NCI-H526 (cell line): ENCODE data around the gene GRHPR.

ENCODE experiments used
- DNase-seq, 2 experiments: peaks; one replicate each; lab custom pipeline; 2025; lab: John Stamatoyannopoulos, UW

The GRHPR gene

GRCh38 chr9:37398464-37399025 lies 24.0 kb upstream of the GRHPR start:
- DNase-seq, result peak in 1 of 2 experiments; percentile 19

- DNase-seq, result no peak
These were observed 23.2 kb upstream of the GRHPR start for GRCh38 chr9:37399336-37399735.

- DNase-seq, result no peak
These were observed 17.9 kb upstream of the GRHPR start for GRCh38 chr9:37404590-37404989.

GRCh38 chr9:37405350-37405749 lies 17.1 kb upstream of the GRHPR start:
- no peak for DNase-seq

DNA sequence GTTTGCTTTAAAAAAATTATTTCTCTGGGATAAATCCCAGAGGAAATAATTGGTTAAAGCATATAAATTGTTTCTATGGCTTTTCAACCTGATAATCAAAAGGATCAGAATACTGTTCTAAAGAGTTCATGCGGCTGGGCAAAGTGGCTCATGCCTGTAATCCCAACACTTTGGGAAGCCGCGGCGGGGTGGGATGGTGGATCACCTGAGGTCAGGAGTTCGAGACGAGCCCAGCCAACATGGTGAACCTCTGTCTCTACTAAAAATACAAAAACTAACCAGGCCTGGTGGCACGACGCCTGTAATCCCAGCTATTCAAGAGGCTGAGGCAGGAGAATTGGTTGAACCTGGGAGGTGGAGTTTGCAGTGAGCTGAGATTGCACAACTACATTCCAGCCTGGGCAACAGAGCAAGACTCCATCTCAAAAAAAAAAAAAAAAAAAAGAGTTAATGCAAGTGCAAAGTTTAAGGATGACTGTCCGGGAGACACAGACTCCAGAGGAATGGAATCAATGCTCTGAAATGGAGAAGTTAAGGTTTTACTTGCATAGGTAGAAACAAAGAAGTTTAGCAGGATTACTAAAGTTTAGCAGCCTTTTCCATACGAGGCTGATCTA lies 16.6 kb upstream of the GRHPR start:
- no peak for DNase-seq

DNA sequence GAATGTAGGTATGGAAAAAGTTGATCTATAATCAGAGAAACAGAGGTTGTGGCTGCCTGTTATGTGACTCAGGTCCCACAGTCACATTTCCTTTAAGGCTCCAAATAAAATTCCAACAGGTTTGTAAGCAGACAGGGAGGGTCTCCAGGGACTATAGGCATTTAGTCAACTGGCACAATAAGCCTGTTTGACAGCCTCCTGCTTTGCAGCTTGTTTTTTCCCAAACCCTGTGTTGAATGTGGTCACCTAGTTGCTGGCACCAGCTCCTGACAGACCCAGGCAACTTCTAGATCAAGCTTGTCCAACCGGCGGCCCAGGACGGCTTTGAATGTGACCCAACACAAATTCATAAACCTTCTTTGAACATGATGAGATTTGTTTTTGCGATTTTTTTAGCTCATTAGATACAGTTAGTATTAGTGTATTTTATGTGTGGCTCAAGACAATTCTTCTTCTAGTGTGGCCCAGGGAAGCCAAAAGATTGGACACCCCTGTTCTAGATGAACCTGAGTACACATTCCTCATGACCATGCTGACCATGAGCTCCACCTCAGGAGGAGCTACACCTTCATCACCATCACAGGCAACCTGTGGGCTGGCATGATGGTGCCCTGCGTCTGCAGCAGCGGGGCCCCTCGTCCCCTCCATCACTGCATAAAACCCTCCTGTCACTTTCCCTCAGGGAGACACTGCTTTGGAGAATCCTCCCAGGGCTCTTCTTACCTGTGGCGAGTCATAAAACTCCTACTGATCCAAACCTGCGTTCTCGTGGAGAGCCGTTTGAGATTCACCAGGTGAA lies 15.7 kb upstream of the GRHPR start:
- no peak for DNase-seq

DNA sequence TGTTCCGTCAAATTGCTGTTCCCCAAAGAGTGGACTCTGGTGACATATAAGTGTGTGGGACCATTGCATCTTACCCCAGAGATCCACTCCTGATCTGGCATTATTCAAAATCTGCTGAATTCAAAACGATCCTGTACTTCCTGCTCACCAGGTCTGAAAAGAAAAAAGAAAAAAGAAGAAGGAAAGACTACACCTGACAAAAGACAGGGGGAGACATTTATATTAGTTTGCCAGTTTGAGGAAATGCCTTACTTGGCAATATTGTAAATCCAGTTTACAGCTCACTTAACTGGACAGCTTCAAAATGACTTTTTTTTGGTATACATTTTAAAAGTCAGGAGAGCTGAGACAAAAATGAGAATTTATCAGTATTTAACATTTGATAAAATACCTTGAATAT lies 15.0 kb upstream of the GRHPR start:
- DNase-seq, result peak in 1 of 2 experiments; percentile 15

GRCh38 chr9:37408933-37409710 lies 13.4 kb upstream of the GRHPR start:
- DNase-seq, result no peak

GRCh38 chr9:37410354-37410861 lies 12.1 kb upstream of the GRHPR start:
- DNase-seq, result no peak

DNA sequence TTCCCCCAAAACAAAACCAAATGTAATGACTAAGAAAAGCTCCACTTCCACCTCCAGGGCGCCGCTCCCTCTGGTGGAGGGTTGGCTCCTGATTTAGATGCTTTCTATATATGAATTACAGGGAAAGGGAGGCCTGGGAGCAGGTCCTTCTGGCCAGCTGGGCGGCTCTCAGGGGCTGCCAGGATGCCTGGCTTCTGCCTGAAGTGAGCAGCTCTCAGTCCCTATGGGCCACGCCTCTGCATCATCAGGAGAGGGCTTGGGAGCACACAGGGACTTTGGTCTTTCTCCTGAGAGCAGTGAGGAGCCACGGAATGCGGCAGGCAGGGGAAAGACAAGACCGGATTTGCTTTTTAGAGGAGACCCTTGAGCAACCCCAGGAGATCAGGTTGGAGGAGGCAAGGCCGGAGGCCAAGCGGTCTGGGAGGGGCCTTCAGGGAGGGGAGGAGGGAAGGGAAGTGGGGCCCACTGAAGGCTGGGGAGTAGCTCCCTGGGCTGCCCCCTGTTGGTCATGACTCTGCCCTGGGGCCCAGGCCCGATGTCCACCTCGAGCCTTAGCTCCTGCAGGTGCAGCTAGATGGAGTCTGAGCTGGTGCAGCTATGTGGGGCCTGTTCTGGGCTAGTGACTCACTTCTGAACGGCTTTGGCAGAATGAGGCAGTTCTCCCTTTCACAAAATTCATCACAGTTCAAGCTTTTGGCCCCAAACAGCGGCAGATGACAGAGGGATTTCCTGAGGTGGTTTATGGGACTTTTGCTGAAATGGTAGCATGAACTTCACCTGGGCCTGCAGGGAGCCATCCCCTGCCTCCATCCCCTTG lies 11.3 kb upstream of the GRHPR start:
- DNase-seq, result no peak

DNA sequence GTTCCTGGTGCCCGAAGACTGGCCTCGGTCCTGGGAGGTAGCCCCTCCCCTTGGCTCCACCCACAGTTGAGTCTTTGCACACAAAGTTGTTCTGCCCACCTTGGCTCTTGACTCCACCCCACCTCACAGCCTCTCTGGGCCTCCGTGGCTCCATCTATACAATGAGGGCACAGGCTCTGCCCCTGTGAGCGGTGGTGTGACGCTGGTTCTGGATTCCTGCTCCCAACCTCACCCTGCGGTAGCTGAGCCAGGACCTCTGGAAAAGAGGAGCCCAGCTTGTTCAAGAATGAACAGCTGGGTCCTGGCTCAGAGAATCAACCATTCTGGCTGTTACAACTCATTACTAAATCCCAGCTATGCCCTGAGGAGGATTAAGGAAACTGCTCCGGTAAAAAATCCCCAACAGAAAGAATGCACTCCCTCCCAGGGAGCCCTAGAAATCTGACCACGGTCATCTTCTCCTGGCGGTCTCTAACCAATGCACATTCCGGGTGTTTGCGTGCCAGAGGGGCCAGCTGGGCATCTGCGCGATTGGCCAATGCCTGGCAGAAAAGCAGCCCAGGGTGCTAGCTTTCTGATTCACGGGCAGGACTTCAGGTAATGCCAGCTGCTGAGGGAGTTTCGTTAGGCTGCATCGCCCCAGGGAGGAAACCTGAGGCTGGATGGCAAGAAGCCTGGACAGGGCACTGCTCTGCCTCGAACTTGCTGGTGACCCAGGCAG lies 9.9 kb upstream of the GRHPR start:
- DNase-seq, result no peak

- no peak for DNase-seq
These were observed 9.2 kb upstream of the GRHPR start for GRCh38 chr9:37413311-37413710.

DNA sequence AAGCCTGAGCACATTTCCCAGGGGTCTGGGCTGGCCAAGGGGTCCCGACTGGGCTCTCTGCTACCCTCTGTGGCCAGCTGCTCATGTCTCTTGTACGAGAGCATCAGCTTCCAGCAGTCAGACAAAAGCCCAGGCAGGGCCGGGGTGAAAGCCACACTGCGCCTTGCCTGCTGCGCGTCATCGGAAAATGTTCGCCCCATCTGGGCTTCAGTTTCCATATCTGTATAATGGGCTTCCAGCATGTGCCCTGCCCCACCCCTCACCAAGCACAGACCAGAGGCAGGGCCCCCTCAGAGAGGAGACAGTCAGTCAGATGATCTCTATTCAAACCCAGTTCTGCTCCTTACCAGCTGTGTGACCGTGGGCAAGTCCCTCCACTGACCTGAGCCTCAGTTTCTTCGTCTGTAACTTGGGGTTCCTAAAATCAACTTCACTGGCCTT lies 8.0 kb upstream of the GRHPR start:
- DNase-seq, result no peak

GRCh38 chr9:37415011-37415719 lies 7.3 kb upstream of the GRHPR start:
- DNase-seq, result peak; percentile 36 to 85

GRCh38 chr9:37417252-37417803 lies 5.2 kb upstream of the GRHPR start:
- DNase-seq, result no peak

DNA sequence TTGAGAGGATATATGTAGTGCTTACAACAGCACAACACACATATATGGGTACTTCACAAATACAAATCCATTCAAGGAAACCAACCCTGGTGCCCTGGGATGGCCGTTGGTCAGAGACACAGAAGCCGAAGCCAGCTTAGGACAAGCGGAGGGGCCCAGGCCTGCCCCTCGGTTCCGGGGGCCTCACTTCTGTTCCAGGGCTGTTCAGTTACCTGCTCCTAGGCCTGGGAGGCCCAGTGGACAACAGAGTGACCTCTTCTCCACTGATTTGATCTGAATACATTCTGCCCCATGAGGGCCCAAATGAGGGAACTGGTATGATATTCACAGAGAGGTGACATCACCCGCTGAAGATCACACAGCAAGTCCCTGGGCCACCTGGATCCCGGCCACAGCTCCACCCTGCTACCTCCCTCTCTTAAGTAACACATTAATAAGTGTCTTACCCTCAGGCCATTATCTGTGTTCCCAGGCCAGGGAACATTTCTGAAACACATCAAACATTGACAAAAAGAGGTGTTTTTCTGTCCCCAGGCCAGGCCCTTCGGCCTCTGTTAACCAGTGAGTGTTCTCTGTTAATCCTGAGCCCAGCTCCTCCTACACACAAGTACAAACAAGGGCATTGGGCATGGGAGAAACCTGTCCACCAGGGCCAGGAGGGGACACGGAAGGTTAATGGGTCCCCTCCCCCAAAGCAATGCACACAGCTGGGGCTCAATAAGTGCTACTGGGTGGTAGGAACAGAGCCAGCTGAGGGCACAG lies 4.5 kb upstream of the GRHPR start:
- DNase-seq, result no peak

DNA sequence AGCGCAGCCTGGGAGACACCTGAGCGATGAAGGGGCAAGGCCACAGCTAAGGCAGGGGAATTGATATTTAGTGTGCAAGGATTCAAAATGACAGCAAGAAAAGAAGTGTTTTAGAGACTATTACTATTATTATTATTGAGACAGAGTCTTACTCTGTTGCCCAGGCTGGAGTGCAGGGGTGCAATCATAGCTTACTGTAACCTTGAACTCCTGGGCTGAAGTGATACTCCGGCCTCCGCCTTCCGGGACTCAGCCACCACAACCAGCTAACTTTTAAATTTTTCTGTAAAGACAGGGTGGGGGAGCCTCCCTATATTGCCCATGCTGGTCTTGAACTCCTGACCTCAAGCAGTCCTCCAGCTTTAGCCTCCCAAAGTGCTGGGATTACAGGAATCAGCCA lies 3.3 kb upstream of the GRHPR start:
- no peak for DNase-seq

DNA sequence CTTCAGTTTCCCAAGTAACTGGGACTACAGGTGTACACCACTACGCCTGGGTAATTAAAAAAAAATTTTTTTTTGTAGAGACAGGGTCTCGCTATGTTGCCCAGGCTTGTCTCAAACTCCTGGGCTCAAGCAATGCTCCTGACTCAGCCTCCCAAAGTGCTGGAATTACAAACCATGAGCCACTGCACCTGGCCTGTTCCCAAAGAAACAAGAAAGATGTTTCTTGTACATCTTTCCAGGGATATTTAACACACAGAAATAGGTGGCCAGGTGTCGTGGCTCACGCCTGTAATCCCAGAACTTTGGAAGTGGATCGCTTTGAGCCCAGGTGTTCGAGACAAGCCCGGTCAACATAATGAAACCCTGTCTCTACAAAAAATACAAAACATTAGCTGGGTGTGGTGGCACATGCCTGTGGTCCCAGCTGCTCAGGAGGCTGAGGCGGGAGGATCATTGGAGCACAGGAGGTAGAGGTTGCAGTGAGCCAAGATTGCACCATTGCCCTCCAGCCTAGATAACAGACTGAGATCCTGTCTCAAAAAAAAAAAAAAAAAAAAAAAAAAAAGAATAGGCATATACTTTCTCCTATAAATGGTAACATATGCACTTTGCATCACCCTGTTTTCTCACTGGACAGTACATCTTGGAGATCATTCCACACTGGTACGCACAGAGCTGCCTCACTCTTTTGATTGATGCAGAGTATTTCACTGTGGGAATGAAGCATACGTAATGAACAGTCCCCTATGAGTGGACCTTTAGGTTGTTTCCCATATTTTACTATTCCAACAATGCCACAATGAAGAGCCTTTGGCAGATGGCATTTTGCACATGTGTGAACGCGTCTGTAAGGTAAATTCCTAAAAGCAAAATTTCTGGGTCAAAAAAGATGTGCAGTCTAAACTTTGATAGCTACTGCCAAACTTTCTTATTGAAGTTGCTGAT lies 2.0 kb upstream of the GRHPR start:
- no peak for DNase-seq
